Hepatocyte (in vitro differentiated cells): ENCODE data around the gene TKT. TPM values are rescaled to one million over a fixed set of nuclear protein-coding genes. Genes with fewer than 3 reads are reported as not detected.

Source experiments
- DNase-seq: peaks from one replicate; pipeline ENCODE4 v3.0.0-alpha.2; 2016; ENCODE audit warnings: low spot score
- H2AFZ ChIP-seq: fragments of 200-600 bp; sonication (generic); 2 replicates; pipeline ENCODE4 v1.6.0; 2016; ENCODE audit warnings: antibody characterized with exemption, mild to moderate bottlenecking
- H3K27ac ChIP-seq: fragments of 200-600 bp; sonication (generic); 2 replicates; pipeline ENCODE4 v1.5.1; 2016; ENCODE audit warnings: mild to moderate bottlenecking
- H3K27me3 ChIP-seq: fragments of 200-600 bp; sonication (generic); 2 replicates; pipeline ENCODE4 v1.6.1; 2016
- H3K36me3 ChIP-seq: fragments of 200-600 bp; sonication (generic); replicated peaks from 2 replicates; pipeline ENCODE4 v1.5.1; 2016; ENCODE audit warnings: low read depth; ENCODE audit not compliant: insufficient read depth
- H3K4me1 ChIP-seq: fragments of 200-600 bp; sonication (generic); 2 replicates; pipeline ENCODE4 v1.5.1; 2016; ENCODE audit warnings: mild to moderate bottlenecking, moderate library complexity; ENCODE audit not compliant: insufficient read depth
- H3K4me2 ChIP-seq: fragments of 200-600 bp; sonication (generic); 2 replicates; pipeline ENCODE4 v1.6.0; 2016
- H3K4me3 ChIP-seq: fragments of 200-600 bp; sonication (generic); 2 replicates; pipeline ENCODE4 v1.5.1; 2016; ENCODE audit warnings: mild to moderate bottlenecking
- H3K79me2 ChIP-seq: fragments of 200-600 bp; sonication (generic); 2 replicates; pipeline ENCODE4 v1.6.0; 2017; ENCODE audit warnings: mild to moderate bottlenecking
- H3K9me2 ChIP-seq: fragments of 200-600 bp; sonication (generic); replicated peaks from 2 replicates; pipeline ENCODE4 v1.6.0; 2017; ENCODE audit warnings: mild to moderate bottlenecking; ENCODE audit not compliant: insufficient read depth
- H3K9me3 ChIP-seq: fragments of 200-600 bp; sonication (generic); 2 replicates; pipeline ENCODE4 v1.5.1; 2016; ENCODE audit warnings: low read depth, mild to moderate bottlenecking
- H4K20me1 ChIP-seq: fragments of 200-600 bp; sonication (generic); 2 replicates; pipeline ENCODE4 v1.6.0; 2016; ENCODE audit warnings: mild to moderate bottlenecking; ENCODE audit not compliant: insufficient read depth, poor library complexity, severe bottlenecking
- CTCF ChIP-seq: fragments of 200-600 bp; sonication (generic); IDR thresholded peaks from 2 replicates; pipeline ENCODE4 v1.5.1; 2016; ENCODE audit warnings: antibody characterized with exemption, mild to moderate bottlenecking; ENCODE audit not compliant: poor library complexity
- EZH2 ChIP-seq: fragments of 200-600 bp; sonication (generic); IDR thresholded peaks from 2 replicates; pipeline ENCODE4 v1.6.1; 2016; ENCODE audit warnings: antibody characterized with exemption, mild to moderate bottlenecking, borderline replicate concordance
- EZH2phosphoT487 ChIP-seq: fragments of 200-600 bp; sonication (generic); IDR thresholded peaks from one replicate; pipeline ENCODE4 v1.6.1; 2018; ENCODE audit warnings: antibody characterized with exemption, mild to moderate bottlenecking, low read depth, moderate library complexity; ENCODE audit not compliant: unreplicated experiment, severe bottlenecking
- WGBS: methylation state at CpG from one replicate; pipeline ENCODE4 v1.1.6; 2016; ENCODE audit warnings: low lambda C conversion rate; ENCODE audit errors: missing lambda C conversion rate; 5-methylcytosine and 5-hydroxymethylcytosine counted together
- polyA plus RNA-seq: library from polyadenylated mRNA; unstranded; fragments of >200 nt; fragmentation: Nextera tagmentation; extraction: Ambion mirVana; gene quantifications from 2 replicates; pipeline ENCODE4 v1.2.1, GENCODE V29; 2016
- total RNA-seq: library from RNA; depleted of rRNA; stranded (reverse); fragments of >200 nt; gene quantifications from 2 replicates; pipeline ENCODE4 v1.2.3, GENCODE V29; 2014

The TKT gene
- total and polyA plus RNA-seq, 2 experiments from 2014 or later = 149 to 265 TPM

- no peaks in the 10 kb centered on the region for H3K27me3 ChIP-seq
- no peaks in the 10 kb centered on the region for H3K9me3 ChIP-seq
- H3K79me2 ChIP-seq = peaks cover 37% of the 10 kb centered on the region
- H4K20me1 ChIP-seq = peaks cover 28% of the 10 kb centered on the region
- H3K27ac ChIP-seq = no peak overlapping the region
- 98% methylated on average over 5 of the region's 5 CpGs for WGBS
- H3K4me3 ChIP-seq = no peak overlapping the region
- DNase-seq = no peak
- H3K9me2 ChIP-seq = no peaks in the 10 kb centered on the region
- no peak overlapping the region for H2AFZ ChIP-seq
- TF ChIP-seq EZH2phosphoT487 (no peak), CTCF (no peak), EZH2 (no peak)
- peaks cover 21% of the 10 kb centered on the region for H3K4me1 ChIP-seq
- H3K4me2 ChIP-seq = no peak overlapping the region
- no peaks in the 10 kb centered on the region for H3K36me3 ChIP-seq
These were observed 858 bp upstream of the TKT start for GRCh38 chr3:53256704-53257055.

- peak overlapping the region; percentile 78 for H2AFZ ChIP-seq
- no peak for TF ChIP-seq EZH2phosphoT487
- no peak for TF ChIP-seq EZH2
- no peak for TF ChIP-seq CTCF
- WGBS = under 1% methylated on average over 27 of the region's 44 CpGs
- H4K20me1 ChIP-seq = peaks cover 40% of the 10 kb centered on the region
- peak overlapping the region; percentile 99 for H3K4me2 ChIP-seq
- H3K27me3 ChIP-seq = no peaks in the 10 kb centered on the region
- no peaks in the 10 kb centered on the region for H3K36me3 ChIP-seq
- H3K9me3 ChIP-seq = no peaks in the 10 kb centered on the region
- H3K79me2 ChIP-seq = peaks cover 50% of the 10 kb centered on the region
- peak overlapping the region; percentile 92 for H3K4me3 ChIP-seq
- DNase-seq = peak; percentile 64
- H3K4me1 ChIP-seq = peaks cover 21% of the 10 kb centered on the region
- peak overlapping the region; percentile 92 for H3K27ac ChIP-seq
- no peaks in the 10 kb centered on the region for H3K9me2 ChIP-seq
These were observed 423 bp downstream of the TKT start for GRCh38 chr3:53255423-53255774.

GRCh38 chr3:53254509-53255422 lies 1.1 kb downstream of the TKT start:
- DNase-seq = peak; percentile 85
- Histone ChIP-seq H3K9me3 (no peaks in the 10 kb centered on the region), H3K27ac (peak overlapping the region; percentile 92), H3K4me3 (peak overlapping the region; percentile 92), H4K20me1 (peaks cover 46% of the 10 kb centered on the region), H3K36me3 (no peaks in the 10 kb centered on the region), H3K4me2 (peak overlapping the region; percentile 99), H3K9me2 (no peaks in the 10 kb centered on the region), H3K27me3 (no peaks in the 10 kb centered on the region), H3K4me1 (peaks cover 21% of the 10 kb centered on the region), H2AFZ (peak overlapping the region; percentile 78), H3K79me2 (peaks cover 56% of the 10 kb centered on the region)
- TF ChIP-seq EZH2 (no peak), EZH2phosphoT487 (no peak), CTCF (no peak)
- 1% methylated on average over 28 of the region's 32 CpGs for WGBS
